Progenitor cell of endocrine pancreas (in vitro differentiated cells): ENCODE results near the gene PRR16. TPM values are rescaled to one million over a fixed set of nuclear protein-coding genes. Genes with fewer than 3 reads are reported as not detected.

Experiments used
- DNase-seq: peaks from one replicate; pipeline ENCODE4 v3.0.0; 2021; ENCODE audit warnings: low spot score; ENCODE audit not compliant: unreplicated experiment
- H3K27ac Mint-ChIP-seq: 2 replicates; pipeline ENCODE4 v1.8.0; 2021; ENCODE audit warnings: mild to moderate bottlenecking, moderate library complexity, mixed read lengths
- H3K27me3 Mint-ChIP-seq: 2 replicates; pipeline ENCODE4 v1.8.0; 2021; ENCODE audit warnings: mixed read lengths
- H3K36me3 Mint-ChIP-seq: 2 replicates; pipeline ENCODE4 v1.8.0; 2022; ENCODE audit warnings: mixed read lengths; ENCODE audit not compliant: insufficient read depth
- H3K4me1 Mint-ChIP-seq: 2 replicates; pipeline ENCODE4 v1.8.0; 2021; ENCODE audit warnings: low read depth, mixed read lengths
- H3K4me3 Mint-ChIP-seq: 2 replicates; pipeline ENCODE4 v1.8.0; 2021; ENCODE audit warnings: low read depth, mild to moderate bottlenecking, moderate library complexity, mixed read lengths
- H3K9me3 Mint-ChIP-seq: 2 replicates; pipeline ENCODE4 v1.8.0; 2021; ENCODE audit warnings: low read depth, mixed read lengths
- CTCF ChIP-seq: fragments of 200-600 bp; sonication (generic); IDR thresholded peaks from one replicate; pipeline ENCODE4 v1.5.0; 2021; ENCODE audit warnings: antibody characterized with exemption, mild to moderate bottlenecking; ENCODE audit not compliant: unreplicated experiment
- total RNA-seq: library from RNA; stranded (reverse); gene quantifications from 2 replicates; pipeline ENCODE4 v1.2.1, GENCODE V29; 2021

Gene PRR16
- total RNA-seq, 1 donor from 2014 or later = not detected

- TF ChIP-seq CTCF = no peak
- no peaks in the 10 kb centered on the region for H3K27me3 Mint-ChIP-seq
- H3K27ac Mint-ChIP-seq = no peak overlapping the region
- DNase-seq = no peak
- no peak overlapping the region for H3K4me3 Mint-ChIP-seq
- H3K36me3 Mint-ChIP-seq = no peaks in the 10 kb centered on the region
- H3K4me1 Mint-ChIP-seq = no peaks in the 10 kb centered on the region
- H3K9me3 Mint-ChIP-seq = no peaks in the 10 kb centered on the region
Measured at GRCh38 chr5:120545951-120546350, 81.9 kb downstream of the PRR16 start.

GRCh38 chr5:120546922-120547321, 82.8 kb downstream of the PRR16 start:
- H3K4me1 Mint-ChIP-seq = no peaks in the 10 kb centered on the region
- no peak for DNase-seq
- TF ChIP-seq CTCF = no peak
- H3K27me3 Mint-ChIP-seq = no peaks in the 10 kb centered on the region
- no peaks in the 10 kb centered on the region for H3K36me3 Mint-ChIP-seq
- H3K4me3 Mint-ChIP-seq = no peak overlapping the region
- H3K27ac Mint-ChIP-seq = no peak overlapping the region
- no peaks in the 10 kb centered on the region for H3K9me3 Mint-ChIP-seq

GRCh38 chr5:120550358-120550757, 86.3 kb downstream of the PRR16 start:
- no peak for TF ChIP-seq CTCF
- no peak overlapping the region for H3K27ac Mint-ChIP-seq
- H3K27me3 Mint-ChIP-seq = no peaks in the 10 kb centered on the region
- H3K4me3 Mint-ChIP-seq = no peak overlapping the region
- no peaks in the 10 kb centered on the region for H3K36me3 Mint-ChIP-seq
- no peaks in the 10 kb centered on the region for H3K4me1 Mint-ChIP-seq
- H3K9me3 Mint-ChIP-seq = no peaks in the 10 kb centered on the region
- no peak for DNase-seq

GRCh38 chr5:120552638-120553037, 88.5 kb downstream of the PRR16 start:
- no peaks in the 10 kb centered on the region for H3K4me1 Mint-ChIP-seq
- TF ChIP-seq CTCF = no peak
- no peaks in the 10 kb centered on the region for H3K27me3 Mint-ChIP-seq
- H3K27ac Mint-ChIP-seq = no peak overlapping the region
- H3K36me3 Mint-ChIP-seq = no peaks in the 10 kb centered on the region
- H3K4me3 Mint-ChIP-seq = no peak overlapping the region
- no peak for DNase-seq
- H3K9me3 Mint-ChIP-seq = no peaks in the 10 kb centered on the region

GRCh38 chr5:120555345-120555744, 91.2 kb downstream of the PRR16 start:
- Mint-ChIP-seq H3K27ac (no peak overlapping the region), H3K27me3 (no peaks in the 10 kb centered on the region), H3K4me1 (no peaks in the 10 kb centered on the region), H3K4me3 (no peak overlapping the region), H3K9me3 (peaks cover 7% of the 10 kb centered on the region), H3K36me3 (no peaks in the 10 kb centered on the region)
- no peak for TF ChIP-seq CTCF
- DNase-seq = no peak
